MM.1S (cell line): ENCODE data around the gene CNTNAP2.

Experiments
- DNase-seq: peaks from one replicate; pipeline ENCODE4 v3.0.0-alpha.2; 2015
- H2AFZ ChIP-seq: fragments of 300-600 bp; sonication (generic); 2 replicates; pipeline ENCODE4 v1.6.0; 2016; ENCODE audit warnings: antibody characterized with exemption, low read length
- H3F3A ChIP-seq: fragments of 300-600 bp; sonication (generic); 2 replicates; pipeline ENCODE4 v1.6.1; 2016; ENCODE audit warnings: mild to moderate bottlenecking, antibody characterized with exemption, low read length, moderate library complexity, mixed read lengths; ENCODE audit not compliant: insufficient read depth
- H3K27ac ChIP-seq: fragments of 300-600 bp; sonication (generic); 2 replicates; pipeline ENCODE4 v1.5.1; 2016; ENCODE audit warnings: mild to moderate bottlenecking, low read length
- H3K27me3 ChIP-seq: fragments of 300-600 bp; sonication (generic); replicated peaks from 2 replicates; pipeline ENCODE4 v1.6.0; 2016; ENCODE audit warnings: low read length; ENCODE audit not compliant: insufficient read depth
- H3K36me3 ChIP-seq: fragments of 300-600 bp; sonication (generic); replicated peaks from 2 replicates; pipeline ENCODE4 v1.6.1; 2016; ENCODE audit warnings: mild to moderate bottlenecking, low read length, mixed read lengths; ENCODE audit not compliant: insufficient read depth
- H3K4me1 ChIP-seq: fragments of 300-600 bp; sonication (generic); 2 replicates; pipeline ENCODE4 v1.6.1; 2016; ENCODE audit warnings: low read length, mixed read lengths
- H3K4me2 ChIP-seq: fragments of 300-600 bp; sonication (generic); 2 replicates; pipeline ENCODE4 v1.6.0; 2016; ENCODE audit warnings: low read depth, low read length
- H3K4me3 ChIP-seq: fragments of 300-600 bp; sonication (generic); 2 replicates; pipeline ENCODE4 v1.5.1; 2016; ENCODE audit warnings: low read length, mixed read lengths
- H3K79me2 ChIP-seq: fragments of 300-600 bp; sonication (generic); 2 replicates; pipeline ENCODE4 v1.6.1; 2016; ENCODE audit warnings: mixed run types, low read length, mixed read lengths
- H3K9ac ChIP-seq: fragments of 300-600 bp; sonication (generic); 2 replicates; pipeline ENCODE4 v1.6.1; 2016; ENCODE audit warnings: low read length, mixed read lengths
- H3K9me2 ChIP-seq: fragments of 300-600 bp; sonication (generic); replicated peaks from 2 replicates; pipeline ENCODE4 v1.6.1; 2016; ENCODE audit warnings: mild to moderate bottlenecking, low read length, mixed read lengths; ENCODE audit not compliant: insufficient read depth
- H3K9me3 ChIP-seq: fragments of 300-600 bp; sonication (generic); replicated peaks from 2 replicates; pipeline ENCODE4 v1.6.1; 2016; ENCODE audit warnings: mild to moderate bottlenecking, low read length, mixed read lengths; ENCODE audit not compliant: insufficient read depth
- H4K20me1 ChIP-seq: fragments of 300-600 bp; sonication (generic); 2 replicates; pipeline ENCODE4 v1.6.1; 2016; ENCODE audit warnings: mild to moderate bottlenecking, low read length, moderate library complexity, mixed read lengths; ENCODE audit not compliant: insufficient read depth
- CTCF ChIP-seq: fragments of 300-600 bp; sonication (generic); IDR thresholded peaks from 2 replicates; pipeline ENCODE4 v1.5.1; 2016; ENCODE audit warnings: antibody characterized with exemption, low read length, mixed read lengths
- EZH2 ChIP-seq: fragments of 300-600 bp; sonication (generic); optimal IDR thresholded peaks from 2 replicates; pipeline ENCODE3; 2017; ENCODE audit warnings: low read depth, mild to moderate bottlenecking, antibody characterized with exemption, low read length, mixed read lengths
- EZH2phosphoT487 ChIP-seq: fragments of 300-600 bp; sonication (generic); IDR thresholded peaks from 2 replicates; pipeline ENCODE4 v1.6.1; 2018; ENCODE audit warnings: antibody characterized with exemption, low read length

The CNTNAP2 gene

DNA sequence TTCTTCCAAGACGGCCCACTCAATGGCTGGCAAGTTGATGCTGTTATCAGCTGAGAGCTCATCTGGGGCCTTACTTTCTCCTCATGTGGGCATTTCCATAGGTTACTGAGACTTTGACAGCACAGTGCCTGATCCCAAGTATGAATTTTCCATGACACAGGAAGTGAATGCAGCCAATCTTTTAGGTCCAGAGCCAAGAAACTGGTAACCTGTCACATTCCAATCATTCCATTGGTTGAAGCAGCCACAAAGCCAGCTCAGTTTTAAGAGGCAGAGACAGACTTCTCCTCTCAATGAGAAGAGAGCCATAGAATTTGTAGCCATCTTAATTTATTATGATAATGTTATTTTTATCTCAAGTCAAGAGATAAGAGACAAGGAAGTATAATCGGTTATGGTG lies 775.5 kb downstream of the CNTNAP2 start:
- H3K9me2 ChIP-seq, result no peaks in the 10 kb centered on the region
- no peaks in the 10 kb centered on the region for H3F3A ChIP-seq
- no peaks in the 10 kb centered on the region for H3K27me3 ChIP-seq
- no peak overlapping the region for H3K27ac ChIP-seq
- H3K4me3 ChIP-seq, result no peak overlapping the region
- no peak overlapping the region for H2AFZ ChIP-seq
- no peaks in the 10 kb centered on the region for H3K9me3 ChIP-seq
- H3K4me1 ChIP-seq, result no peaks in the 10 kb centered on the region
- H4K20me1 ChIP-seq, result no peaks in the 10 kb centered on the region
- TF ChIP-seq EZH2phosphoT487, result no peak
- TF ChIP-seq CTCF, result no peak
- TF ChIP-seq EZH2, result no peak
- no peak overlapping the region for H3K4me2 ChIP-seq
- no peak for DNase-seq
- no peaks in the 10 kb centered on the region for H3K79me2 ChIP-seq
- H3K9ac ChIP-seq, result no peak overlapping the region
- H3K36me3 ChIP-seq, result no peaks in the 10 kb centered on the region

DNA sequence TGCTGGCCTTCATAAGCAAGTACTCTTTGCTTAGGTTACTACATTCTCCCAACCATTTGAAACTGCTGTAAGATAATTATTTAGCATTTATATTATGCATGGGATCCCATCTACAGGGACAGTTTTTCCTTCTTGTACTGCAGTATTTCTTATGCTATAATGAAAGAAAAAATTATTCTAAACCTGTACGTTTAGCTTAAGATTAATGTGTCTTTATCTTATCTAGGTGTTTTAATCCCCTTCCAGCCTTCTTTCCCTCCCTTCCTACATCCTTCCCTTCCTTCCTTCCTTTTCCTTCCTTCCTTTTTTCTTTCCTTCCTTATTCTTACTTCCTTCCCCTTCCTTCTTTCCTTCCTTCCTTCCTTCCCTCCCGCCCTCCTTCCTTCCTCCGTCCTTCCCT lies 778.3 kb downstream of the CNTNAP2 start:
- Histone ChIP-seq H3K27me3 (no peaks in the 10 kb centered on the region), H3K27ac (no peak overlapping the region), H3K9ac (no peak overlapping the region), H4K20me1 (no peaks in the 10 kb centered on the region), H3K79me2 (no peaks in the 10 kb centered on the region), H3K4me1 (no peaks in the 10 kb centered on the region), H3K36me3 (no peaks in the 10 kb centered on the region), H3K4me3 (no peak overlapping the region), H3K9me3 (no peaks in the 10 kb centered on the region), H3K4me2 (no peak overlapping the region), H2AFZ (no peak overlapping the region), H3K9me2 (no peaks in the 10 kb centered on the region), H3F3A (no peaks in the 10 kb centered on the region)
- no peak for DNase-seq
- no peak for TF ChIP-seq CTCF
- TF ChIP-seq EZH2phosphoT487, result no peak
- no peak for TF ChIP-seq EZH2

DNA sequence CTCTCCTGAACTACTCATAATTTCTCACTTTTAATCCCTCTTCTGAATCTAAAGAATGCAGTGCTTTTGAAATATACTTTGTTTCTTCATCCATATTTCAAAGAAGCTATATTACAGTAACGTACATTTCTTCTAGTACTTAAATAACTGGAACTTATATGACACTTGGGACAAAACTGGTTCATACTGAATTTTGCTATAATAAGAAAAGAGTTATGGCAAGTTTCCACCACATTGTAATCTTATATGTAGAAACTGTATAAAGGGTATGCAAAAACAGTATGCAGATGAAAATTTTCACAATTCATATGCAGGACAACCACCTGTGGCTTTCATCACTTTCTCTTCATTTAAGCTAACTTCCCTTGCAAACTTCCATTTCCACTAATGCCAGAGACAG lies 785.7 kb downstream of the CNTNAP2 start:
- H3F3A ChIP-seq, result no peaks in the 10 kb centered on the region
- no peak for DNase-seq
- H3K9me2 ChIP-seq, result no peaks in the 10 kb centered on the region

More for the DNA sequence above, 785.7 kb downstream of the CNTNAP2 start:
- no peak overlapping the region for H2AFZ ChIP-seq
- no peak overlapping the region for H3K4me2 ChIP-seq
- no peaks in the 10 kb centered on the region for H3K36me3 ChIP-seq
- H3K4me3 ChIP-seq, result no peak overlapping the region
- no peaks in the 10 kb centered on the region for H3K4me1 ChIP-seq
- no peaks in the 10 kb centered on the region for H3K27me3 ChIP-seq
- no peak overlapping the region for H3K9ac ChIP-seq
- H3K79me2 ChIP-seq, result no peaks in the 10 kb centered on the region
- no peak overlapping the region for H3K27ac ChIP-seq
- H3K9me3 ChIP-seq, result no peaks in the 10 kb centered on the region
- TF ChIP-seq EZH2 (no peak), CTCF (no peak), EZH2phosphoT487 (no peak)
- H4K20me1 ChIP-seq, result no peaks in the 10 kb centered on the region
